Natural killer cell (primary cell): ENCODE results near the gene ZWINT. TPM values are rescaled to one million over a fixed set of nuclear protein-coding genes. Genes with fewer than 3 reads are reported as not detected.

Source experiments
- ATAC-seq, 3 donors: fragments of 150-1000 bp in 2 of 3; fragments of 200-7000 bp in 1 of 3; cut with Tn5 transposase; 1 replicate in 1 of 3; 2 replicates in 2 of 3; pipeline ENCODE4 v1.10.0; 2021; ENCODE audit warnings: mild to moderate bottlenecking in 2 of 3, moderate library complexity in 2 of 3
- DNase-seq, 2 donors: peaks; one replicate each; pipeline versions ENCODE4 v3.0.0 to v3.0.0-alpha.2; 2013 to 2021; ENCODE audit warnings: mixed read lengths in 1 of 2
- H3K27ac ChIP-seq: one replicate; pipeline ENCODE4 v1.5.1; 2013; ENCODE audit warnings: mild to moderate bottlenecking, low read length
- H3K27me3 ChIP-seq: one replicate; pipeline ENCODE4 v1.6.1; 2013; ENCODE audit warnings: low read length; ENCODE audit not compliant: control insufficient read depth, insufficient read depth
- H3K36me3 ChIP-seq: one replicate; pipeline ENCODE4 v1.6.1; 2013; ENCODE audit warnings: low read length; ENCODE audit not compliant: control insufficient read depth, insufficient read depth
- H3K4me1 ChIP-seq: one replicate; pipeline ENCODE4 v1.6.1; 2013; ENCODE audit warnings: low read length; ENCODE audit not compliant: control insufficient read depth, insufficient read depth
- H3K4me3 ChIP-seq: one replicate; pipeline ENCODE4 v1.5.1; 2013; ENCODE audit warnings: low read length
- H3K9me3 ChIP-seq: one replicate; pipeline ENCODE4 v1.6.1; 2013; ENCODE audit warnings: low read length; ENCODE audit not compliant: control insufficient read depth, insufficient read depth
- H3K27ac Mint-ChIP-seq, 2 donors: one replicate each; pipeline ENCODE4 v1.8.0; 2022; ENCODE audit warnings: mild to moderate bottlenecking in 2 of 2, mixed read lengths in 2 of 2, moderate library complexity in 1 of 2
- H3K27me3 Mint-ChIP-seq, 2 donors: one replicate each; pipeline ENCODE4 v1.8.0; 2022; ENCODE audit warnings: low read depth in 2 of 2, mixed read lengths in 2 of 2
- H3K36me3 Mint-ChIP-seq: one replicate; pipeline ENCODE4 v1.8.0; 2022; ENCODE audit warnings: mixed read lengths
- H3K4me1 Mint-ChIP-seq, 2 donors: one replicate each; pipeline ENCODE4 v1.8.0; 2022; ENCODE audit warnings: mixed read lengths in 2 of 2
- H3K4me3 Mint-ChIP-seq: one replicate; pipeline ENCODE4 v1.8.0; 2022; ENCODE audit warnings: mild to moderate bottlenecking, moderate library complexity, mixed read lengths
- H3K9me3 Mint-ChIP-seq, 2 donors: one replicate each; pipeline ENCODE4 v1.8.0; 2022; ENCODE audit warnings: mixed read lengths in 2 of 2
- CTCF ChIP-seq: fragments of 200-600 bp; IDR thresholded peaks from one replicate; pipeline ENCODE4 v1.8.0; 2022; ENCODE audit warnings: antibody characterized with exemption
- WGBS: methylation state at CpG from one replicate; pipeline ENCODE4 v1.1.7; 2013; ENCODE audit warnings: missing lambda C conversion rate; ENCODE audit not compliant: insufficient coverage; 5-methylcytosine and 5-hydroxymethylcytosine counted together
- intact Hi-C: fragments of 100-400 bp; cut with micrococcal nuclease; formaldehyde crosslinking; loops from one replicate; pipeline ENCODE4 v1.14.2; 2022
- total RNA-seq, 4 donors: library from RNA; stranded (reverse); fragments of 120-200 nt in 1 of 4; gene quantifications; one replicate each; pipeline versions ENCODE4 v1.2.3 to v1.2.4, GENCODE V29; 2013 to 2022

The ZWINT gene
- total RNA-seq, 3 donors from 2014 or later (not counting 1 experiment from before 2014, with no cell fraction given): 1.8 to 3.8 (median 2.3) TPM

- no peak overlapping the region for H3K4me3 Mint-ChIP-seq
- no peak overlapping the region for H3K4me3 ChIP-seq
- no peak overlapping the region for H3K27ac Mint-ChIP-seq
- DNase-seq (no peak), ATAC-seq (no peak)
- 100% methylated on average over 1 of the region's 1 CpG for WGBS
- no peaks in the 10 kb centered on the region for H3K9me3 ChIP-seq
- H3K27ac ChIP-seq: no peak overlapping the region
- intact Hi-C loops: no loop called here
- H3K27me3 Mint-ChIP-seq: no peaks in the 10 kb centered on the region
- no peaks in the 10 kb centered on the region for H3K4me1 ChIP-seq
- H3K36me3 ChIP-seq: no peaks in the 10 kb centered on the region
- H3K4me1 Mint-ChIP-seq: no peaks in the 10 kb centered on the region
- H3K9me3 Mint-ChIP-seq: peaks cover 0 to 2% of the 10 kb centered on the region in 2 donors
- no peaks in the 10 kb centered on the region for H3K36me3 Mint-ChIP-seq
- H3K27me3 ChIP-seq: no peaks in the 10 kb centered on the region
- TF ChIP-seq CTCF: no peak
Measured at GRCh38 chr10:56349611-56350010, 11.4 kb downstream of the ZWINT start.

- 95% methylated on average over 2 of the region's 3 CpGs for WGBS
- peaks cover 0 to 2% of the 10 kb centered on the region in 2 donors for H3K9me3 Mint-ChIP-seq
- TF ChIP-seq CTCF: no peak
- DNase-seq (no peak), ATAC-seq (no peak)
- no peak overlapping the region for H3K27ac Mint-ChIP-seq
- no peaks in the 10 kb centered on the region for H3K4me1 ChIP-seq
- H3K27me3 ChIP-seq: no peaks in the 10 kb centered on the region
- intact Hi-C loops: no loop called here
- no peaks in the 10 kb centered on the region for H3K27me3 Mint-ChIP-seq
- no peak overlapping the region for H3K4me3 ChIP-seq
- H3K9me3 ChIP-seq: no peaks in the 10 kb centered on the region
- no peaks in the 10 kb centered on the region for H3K4me1 Mint-ChIP-seq
- H3K27ac ChIP-seq: no peak overlapping the region
- H3K36me3 ChIP-seq: no peaks in the 10 kb centered on the region
- H3K36me3 Mint-ChIP-seq: no peaks in the 10 kb centered on the region
- H3K4me3 Mint-ChIP-seq: no peak overlapping the region
Measured at GRCh38 chr10:56348101-56348500, 13.0 kb downstream of the ZWINT start.

GRCh38 chr10:56346845-56347415, 14.1 kb downstream of the ZWINT start:
- DNase-seq: no peak
- no peak for TF ChIP-seq CTCF
- H3K4me3 Mint-ChIP-seq: no peak overlapping the region
- no peaks in the 10 kb centered on the region for H3K4me1 ChIP-seq
- no peak overlapping the region for H3K27ac ChIP-seq
- no peaks in the 10 kb centered on the region for H3K27me3 ChIP-seq
- intact Hi-C loops: no loop called here
- no peaks in the 10 kb centered on the region for H3K9me3 ChIP-seq
- H3K4me1 Mint-ChIP-seq: no peaks in the 10 kb centered on the region
- H3K9me3 Mint-ChIP-seq: peaks cover 0 to 4% of the 10 kb centered on the region in 2 donors
- no peaks in the 10 kb centered on the region for H3K27me3 Mint-ChIP-seq
- no peak for ATAC-seq
- no peak overlapping the region for H3K4me3 ChIP-seq
- no peak overlapping the region for H3K27ac Mint-ChIP-seq
- H3K36me3 Mint-ChIP-seq: no peaks in the 10 kb centered on the region
- H3K36me3 ChIP-seq: no peaks in the 10 kb centered on the region

DNA sequence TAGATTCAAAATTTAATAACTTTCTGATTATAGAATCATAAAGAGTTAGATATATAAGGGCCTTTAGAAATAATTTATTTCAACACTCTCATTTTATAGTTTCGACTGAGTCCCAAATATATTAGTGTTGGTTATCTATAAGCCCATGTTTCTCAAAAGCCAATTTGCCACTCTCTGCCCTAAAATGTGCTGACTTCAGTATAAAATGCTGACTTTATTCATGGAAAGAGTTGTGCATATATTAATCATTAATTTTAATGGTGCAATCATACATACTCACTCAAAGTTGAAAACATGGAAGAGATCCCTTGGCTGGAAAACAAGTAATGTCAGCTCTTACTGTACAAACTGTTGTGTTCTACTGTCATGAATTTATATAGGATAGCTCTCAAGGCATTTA, 19.4 kb downstream of the ZWINT start:
- intact Hi-C loops: no loop called here
- Histone ChIP-seq H3K4me3 (no peak overlapping the region), H3K4me1 (no peaks in the 10 kb centered on the region), H3K36me3 (no peaks in the 10 kb centered on the region), H3K27ac (no peak overlapping the region), H3K27me3 (no peaks in the 10 kb centered on the region), H3K9me3 (no peaks in the 10 kb centered on the region)
- Mint-ChIP-seq H3K27ac (no peak overlapping the region), H3K36me3 (peaks cover 7% of the 10 kb centered on the region), H3K4me3 (no peak overlapping the region), H3K9me3 (peaks cover 4 to 8% of the 10 kb centered on the region in 2 donors), H3K4me1 (no peaks in the 10 kb centered on the region), H3K27me3 (no peaks in the 10 kb centered on the region)
- TF ChIP-seq CTCF: no peak
- no peak for ATAC-seq
- DNase-seq: no peak
- WGBS: no CpG with 5 or more reads among the region's 1 CpG
